Fibroblast of pulmonary artery (primary cell): ENCODE measurements around the gene VDAC2.

Source experiments
- DNase-seq: peaks from one replicate; pipeline ENCODE4 v3.0.0-alpha.2; 2010; ENCODE audit warnings: low read depth
- H3K4me3 ChIP-seq: replicated peaks from 2 replicates; pipeline ENCODE4 v1.5.1; 2011; ENCODE audit warnings: low read depth, mild to moderate bottlenecking, control low read depth, low read length, moderate library complexity
- CTCF ChIP-seq: IDR thresholded peaks from 2 replicates; pipeline ENCODE4 v1.5.1; 2011; ENCODE audit warnings: mild to moderate bottlenecking, control low read depth, low read length, inconsistent platforms; ENCODE audit errors: missing control alignments

VDAC2 gene

GRCh38 chr10:75236178-75236825 is 25.7 kb downstream of the VDAC2 start:
- no peak for TF ChIP-seq CTCF
- no peak for DNase-seq
- H3K4me3 ChIP-seq = no peak overlapping the region

- no peak for DNase-seq
- no peak overlapping the region for H3K4me3 ChIP-seq
- TF ChIP-seq CTCF = no peak
Measured at GRCh38 chr10:75238182-75239095, 27.8 kb downstream of the VDAC2 start.

- DNase-seq = no peak
- no peak overlapping the region for H3K4me3 ChIP-seq
- TF ChIP-seq CTCF = no peak
Measured at GRCh38 chr10:75239096-75239790, 28.6 kb downstream of the VDAC2 start.

GRCh38 chr10:75240329-75241076 is 29.9 kb downstream of the VDAC2 start:
- no peak overlapping the region for H3K4me3 ChIP-seq
- TF ChIP-seq CTCF = no peak
- DNase-seq = no peak

GRCh38 chr10:75243426-75243825 is 32.8 kb downstream of the VDAC2 start:
- no peak for TF ChIP-seq CTCF
- no peak overlapping the region for H3K4me3 ChIP-seq
- no peak for DNase-seq
